Stimulated activated naive CD8-positive, alpha-beta T cell treated with anti-CD3 and anti-CD28 coated beads, Interleukin-15, Interleukin-2, amounts not matched to agents 100 ng/mL and 50 ng/mL, for 24 hours (primary cell): Measurements from ENCODE around the gene PEAK3.
A peak's percentile ranks its signal among the peaks of the same experiment; 100 is the strongest.

Experiments
- H3K27ac Mint-ChIP-seq: one replicate; pipeline ENCODE4 v1.8.0; 2021; ENCODE audit warnings: mild to moderate bottlenecking, mixed read lengths
- H3K27me3 Mint-ChIP-seq: one replicate; pipeline ENCODE4 v1.8.0; 2021; ENCODE audit warnings: mixed read lengths
- H3K36me3 Mint-ChIP-seq: one replicate; pipeline ENCODE4 v1.8.0; 2021; ENCODE audit warnings: low read depth, mixed read lengths
- H3K4me1 Mint-ChIP-seq: one replicate; pipeline ENCODE4 v1.8.0; 2021; ENCODE audit warnings: low read depth, mixed read lengths
- H3K4me3 Mint-ChIP-seq: one replicate; pipeline ENCODE4 v1.8.0; 2021; ENCODE audit warnings: mild to moderate bottlenecking, mixed read lengths
- H3K9me3 Mint-ChIP-seq: one replicate; pipeline ENCODE4 v1.8.0; 2021; ENCODE audit warnings: mixed read lengths

PEAK3 gene

GRCh38 chr19:2236064-2236313 lies 46.0 kb downstream of the PEAK3 start:
- Mint-ChIP-seq H3K4me1 (peaks cover 62% of the 10 kb centered on the region), H3K9me3 (no peaks in the 10 kb centered on the region)

GRCh38 chr19:2235381-2236063 lies 46.5 kb downstream of the PEAK3 start:
- Mint-ChIP-seq H3K27ac (peak overlapping the region; percentile 89), H3K9me3 (no peaks in the 10 kb centered on the region), H3K27me3 (peaks cover 4% of the 10 kb centered on the region), H3K36me3 (peaks cover 52% of the 10 kb centered on the region), H3K4me3 (peak overlapping the region; percentile 98), H3K4me1 (peaks cover 57% of the 10 kb centered on the region)

More at GRCh38 chr19:2236064-2236313, 46.0 kb downstream of the PEAK3 start:
- Mint-ChIP-seq H3K36me3 (peaks cover 55% of the 10 kb centered on the region), H3K27me3 (peaks cover 4% of the 10 kb centered on the region), H3K27ac (peak overlapping the region; percentile 99), H3K4me3 (peak overlapping the region; percentile 98)

- Mint-ChIP-seq H3K27me3 (peaks cover 4% of the 10 kb centered on the region), H3K4me1 (peaks cover 52% of the 10 kb centered on the region), H3K36me3 (peaks cover 52% of the 10 kb centered on the region), H3K4me3 (peak overlapping the region; percentile 98), H3K9me3 (no peaks in the 10 kb centered on the region), H3K27ac (peak overlapping the region; percentile 89)
Observed at GRCh38 chr19:2234996-2235380, 47.0 kb downstream of the PEAK3 start.

GRCh38 chr19:2233601-2234280 lies 48.2 kb downstream of the PEAK3 start:
- Mint-ChIP-seq H3K27me3 (peaks cover 4% of the 10 kb centered on the region), H3K36me3 (peaks cover 47% of the 10 kb centered on the region), H3K9me3 (no peaks in the 10 kb centered on the region), H3K4me1 (peaks cover 40% of the 10 kb centered on the region), H3K4me3 (peak overlapping the region; percentile 98), H3K27ac (peak overlapping the region; percentile 32)

GRCh38 chr19:2232286-2233151 lies 49.5 kb downstream of the PEAK3 start:
- peaks cover 35% of the 10 kb centered on the region for H3K36me3 Mint-ChIP-seq
- H3K9me3 Mint-ChIP-seq: no peaks in the 10 kb centered on the region
- H3K27me3 Mint-ChIP-seq: peaks cover 4% of the 10 kb centered on the region
- H3K4me3 Mint-ChIP-seq: no peak overlapping the region
- H3K4me1 Mint-ChIP-seq: peaks cover 28% of the 10 kb centered on the region
- peak overlapping the region; percentile 70 for H3K27ac Mint-ChIP-seq

GRCh38 chr19:2231621-2232221 lies 50.3 kb downstream of the PEAK3 start:
- Mint-ChIP-seq H3K27ac (peak overlapping the region; percentile 65), H3K9me3 (no peaks in the 10 kb centered on the region), H3K36me3 (peaks cover 31% of the 10 kb centered on the region), H3K27me3 (peaks cover 4% of the 10 kb centered on the region), H3K4me3 (no peak overlapping the region), H3K4me1 (peaks cover 25% of the 10 kb centered on the region)

GRCh38 chr19:2230807-2231533 lies 51.0 kb downstream of the PEAK3 start:
- Mint-ChIP-seq H3K36me3 (peaks cover 26% of the 10 kb centered on the region), H3K4me1 (peaks cover 19% of the 10 kb centered on the region), H3K4me3 (no peak overlapping the region), H3K9me3 (no peaks in the 10 kb centered on the region), H3K27ac (no peak overlapping the region), H3K27me3 (no peaks in the 10 kb centered on the region)

- peak overlapping the region; percentile 3 for H3K27ac Mint-ChIP-seq
Observed at GRCh38 chr19:2230033-2230531, 51.9 kb downstream of the PEAK3 start.

GRCh38 chr19:2229103-2230032 lies 52.6 kb downstream of the PEAK3 start:
- Mint-ChIP-seq H3K4me3 (no peak overlapping the region), H3K36me3 (peaks cover 36% of the 10 kb centered on the region), H3K9me3 (no peaks in the 10 kb centered on the region), H3K27me3 (no peaks in the 10 kb centered on the region), H3K4me1 (peaks cover 10% of the 10 kb centered on the region), H3K27ac (no peak overlapping the region)

More at GRCh38 chr19:2230033-2230531, 51.9 kb downstream of the PEAK3 start:
- H3K36me3 Mint-ChIP-seq: peaks cover 31% of the 10 kb centered on the region
- no peak overlapping the region for H3K4me3 Mint-ChIP-seq
- no peaks in the 10 kb centered on the region for H3K9me3 Mint-ChIP-seq
- H3K27me3 Mint-ChIP-seq: no peaks in the 10 kb centered on the region
- peaks cover 17% of the 10 kb centered on the region for H3K4me1 Mint-ChIP-seq

GRCh38 chr19:2228157-2229030 lies 53.6 kb downstream of the PEAK3 start:
- no peak overlapping the region for H3K27ac Mint-ChIP-seq
- peaks cover 39% of the 10 kb centered on the region for H3K36me3 Mint-ChIP-seq
- H3K27me3 Mint-ChIP-seq: no peaks in the 10 kb centered on the region

GRCh38 chr19:2227415-2228156 lies 54.4 kb downstream of the PEAK3 start:
- peaks cover 7% of the 10 kb centered on the region for H3K4me1 Mint-ChIP-seq
- no peak overlapping the region for H3K27ac Mint-ChIP-seq
- H3K9me3 Mint-ChIP-seq: no peaks in the 10 kb centered on the region
- peaks cover 39% of the 10 kb centered on the region for H3K36me3 Mint-ChIP-seq
- H3K4me3 Mint-ChIP-seq: no peak overlapping the region
- no peaks in the 10 kb centered on the region for H3K27me3 Mint-ChIP-seq

More at GRCh38 chr19:2228157-2229030, 53.6 kb downstream of the PEAK3 start:
- Mint-ChIP-seq H3K9me3 (no peaks in the 10 kb centered on the region), H3K4me3 (no peak overlapping the region), H3K4me1 (peaks cover 11% of the 10 kb centered on the region)

GRCh38 chr19:2226840-2227360 lies 55.1 kb downstream of the PEAK3 start:
- Mint-ChIP-seq H3K4me1 (peaks cover 7% of the 10 kb centered on the region), H3K36me3 (peaks cover 39% of the 10 kb centered on the region), H3K27ac (no peak overlapping the region), H3K9me3 (no peaks in the 10 kb centered on the region), H3K4me3 (no peak overlapping the region), H3K27me3 (no peaks in the 10 kb centered on the region)
